ELR (cell line): ENCODE data around the gene TBL1X.

Experiments
- DNase-seq: peaks from one replicate; pipeline ENCODE4 v3.0.0-alpha.2; 2015; ENCODE audit warnings: low read depth

TBL1X gene

DNA sequence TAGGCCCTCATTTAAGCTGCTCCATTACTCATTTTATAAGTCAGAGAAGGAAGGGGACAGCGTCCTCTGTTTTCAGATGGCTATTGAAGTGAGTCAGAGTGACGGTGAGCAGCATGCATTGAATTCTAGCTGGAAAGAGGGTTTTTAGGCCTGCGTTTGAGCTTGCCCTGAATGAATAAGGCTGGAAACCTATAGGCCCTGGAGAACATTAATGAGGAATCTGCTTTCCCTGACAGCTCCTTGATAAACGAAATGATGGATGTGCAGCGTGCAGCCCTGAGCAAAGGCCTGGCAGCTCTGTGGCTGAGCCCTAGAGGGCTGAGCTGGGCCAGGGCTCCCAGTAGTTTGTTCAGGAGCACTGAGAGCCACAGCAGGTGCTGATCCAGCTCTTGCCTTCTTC, 33.4 kb downstream of the TBL1X start:
- no peak for DNase-seq

DNA sequence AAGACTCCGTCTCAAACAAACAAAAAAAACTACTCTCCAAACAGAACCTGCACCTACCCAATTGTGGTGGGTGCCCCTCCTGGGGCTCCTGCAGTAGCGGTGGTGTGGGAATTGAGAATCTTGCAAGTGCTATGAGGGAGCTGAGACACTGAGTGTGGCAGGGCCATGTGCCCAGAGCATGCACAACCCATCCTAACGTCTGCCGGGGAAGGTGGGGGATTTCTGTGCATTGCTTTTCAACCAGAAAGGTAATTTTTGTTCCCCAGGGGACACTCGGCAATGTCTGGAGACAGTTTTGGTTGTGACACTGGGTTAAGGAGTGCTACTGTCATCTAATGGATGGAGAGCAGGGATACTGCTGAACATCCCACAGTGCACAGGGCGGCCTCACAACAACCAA, 35.7 kb downstream of the TBL1X start:
- no peak for DNase-seq

DNA sequence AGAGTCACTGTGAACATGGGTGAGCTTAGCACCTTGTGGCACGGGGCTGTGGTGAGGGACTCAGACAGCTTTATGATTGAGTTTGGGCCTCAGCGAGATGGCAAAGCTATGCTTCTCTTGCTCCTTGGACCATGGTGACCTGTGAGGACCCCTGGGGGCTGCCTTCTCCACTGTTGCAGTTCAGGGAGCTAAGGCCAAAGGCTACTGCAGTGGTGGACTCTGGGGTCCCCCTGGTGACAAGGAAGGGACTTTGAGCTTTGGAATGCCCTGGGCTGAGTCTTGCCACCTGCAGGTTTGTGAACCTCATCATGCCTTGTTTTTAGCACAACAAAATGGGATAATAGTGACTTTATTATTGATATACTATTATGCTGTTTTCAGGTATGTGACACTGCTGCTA, 36.5 kb downstream of the TBL1X start:
- no peak for DNase-seq

DNA sequence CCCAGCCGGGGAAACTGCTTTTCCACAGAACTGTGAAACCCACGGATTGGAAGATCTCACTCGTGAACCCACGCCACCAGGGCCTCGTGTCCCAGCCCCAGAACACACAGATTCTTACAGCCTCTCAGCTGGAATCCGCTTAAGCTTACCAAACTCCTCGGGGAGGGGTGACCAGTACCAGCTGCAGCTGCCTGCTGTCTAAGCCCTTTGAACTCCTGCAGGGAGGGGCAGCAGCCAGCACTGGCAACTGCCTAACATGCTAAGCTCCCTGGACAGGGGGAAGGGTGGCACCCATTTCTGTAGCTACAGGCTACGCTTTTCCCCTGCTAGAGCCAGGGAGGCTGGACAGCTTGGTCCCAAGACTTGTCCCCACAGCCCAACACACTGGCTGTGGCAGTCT, 38.4 kb downstream of the TBL1X start:
- no peak for DNase-seq

DNA sequence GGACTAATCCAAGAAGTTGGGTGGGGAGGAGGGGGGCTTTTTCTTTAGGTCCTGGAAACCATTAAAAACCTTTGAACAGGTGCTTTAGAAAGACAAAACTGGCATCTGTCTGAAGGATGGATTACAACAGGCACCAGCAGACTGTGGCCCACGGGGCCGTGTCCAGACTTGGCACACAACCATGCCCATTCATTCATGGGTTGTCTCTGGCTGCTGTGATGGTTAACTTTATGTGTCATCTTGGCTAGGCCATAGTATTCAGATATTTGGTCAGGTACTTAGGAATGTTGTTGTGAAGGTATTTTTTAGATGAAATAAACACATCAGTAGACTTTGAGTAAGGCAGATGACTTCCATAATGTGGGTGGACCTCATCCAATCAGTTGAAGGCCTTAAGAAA, 45.5 kb downstream of the TBL1X start:
- no peak for DNase-seq

DNA sequence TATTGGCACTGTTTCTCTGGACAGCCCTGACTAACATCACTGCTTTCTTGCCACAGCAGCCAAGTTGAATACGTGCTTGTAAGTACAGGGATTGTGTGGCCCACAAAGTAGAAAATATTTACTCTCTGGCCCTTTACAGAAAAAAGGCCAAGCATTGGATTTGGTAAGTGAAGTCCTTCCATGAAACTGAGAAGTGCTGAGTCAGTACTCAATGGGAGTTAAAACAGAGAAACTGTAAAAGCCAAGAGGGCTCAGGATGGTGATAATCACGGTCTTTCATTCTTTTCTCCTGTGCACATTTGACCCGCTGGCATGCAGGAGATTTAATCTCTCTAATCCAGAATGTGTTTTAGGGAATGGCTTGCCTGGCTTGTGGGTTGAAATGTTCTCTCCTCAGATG, 46.1 kb downstream of the TBL1X start:
- DNase-seq = no peak

DNA sequence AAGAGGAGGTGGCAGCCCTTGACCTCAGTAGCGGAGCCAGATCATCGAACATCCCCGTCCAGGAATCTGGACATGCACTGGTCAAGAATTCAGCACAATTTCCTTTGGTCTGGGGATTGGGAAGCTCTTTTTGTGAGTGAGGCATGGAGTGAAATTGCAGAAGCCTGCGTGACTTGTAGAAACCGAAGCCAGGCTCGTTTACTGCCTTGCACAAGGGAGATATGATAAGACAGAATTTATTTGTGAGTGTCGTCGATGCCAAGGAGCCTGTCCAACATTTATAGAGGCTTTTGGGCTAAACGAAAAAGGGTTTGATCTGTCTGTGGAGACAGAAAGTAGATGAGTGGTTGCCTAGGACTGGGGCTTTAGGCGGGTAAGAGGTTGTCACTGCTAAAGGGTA, 50.6 kb downstream of the TBL1X start:
- no peak for DNase-seq

DNA sequence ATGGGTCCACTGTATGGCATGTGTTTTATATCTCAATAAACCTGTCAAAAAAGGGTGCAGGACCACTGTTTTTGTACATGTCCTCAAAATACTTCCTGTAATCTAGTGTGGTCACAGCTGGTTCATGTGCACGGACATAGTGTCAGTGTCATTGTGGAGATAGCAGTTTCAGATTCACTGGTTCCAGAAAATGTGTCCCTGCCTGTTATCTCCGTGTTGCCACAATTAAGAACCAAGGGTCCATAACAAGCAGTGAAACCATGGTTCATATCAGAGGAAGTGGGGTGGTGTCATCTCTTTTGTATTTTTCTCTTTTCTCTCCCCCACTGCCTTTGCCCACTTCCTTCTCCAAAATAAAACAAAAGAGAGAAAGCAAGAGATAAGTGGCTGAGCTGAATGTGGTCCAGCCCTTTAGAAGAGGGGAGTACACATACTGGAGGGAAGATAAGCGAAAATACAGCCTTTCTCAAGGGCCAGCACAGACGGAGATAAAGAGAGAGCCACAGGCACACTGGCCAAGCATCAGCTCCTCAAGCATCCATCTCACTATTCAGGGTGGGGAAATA, 51.2 kb downstream of the TBL1X start:
- DNase-seq = no peak

DNA sequence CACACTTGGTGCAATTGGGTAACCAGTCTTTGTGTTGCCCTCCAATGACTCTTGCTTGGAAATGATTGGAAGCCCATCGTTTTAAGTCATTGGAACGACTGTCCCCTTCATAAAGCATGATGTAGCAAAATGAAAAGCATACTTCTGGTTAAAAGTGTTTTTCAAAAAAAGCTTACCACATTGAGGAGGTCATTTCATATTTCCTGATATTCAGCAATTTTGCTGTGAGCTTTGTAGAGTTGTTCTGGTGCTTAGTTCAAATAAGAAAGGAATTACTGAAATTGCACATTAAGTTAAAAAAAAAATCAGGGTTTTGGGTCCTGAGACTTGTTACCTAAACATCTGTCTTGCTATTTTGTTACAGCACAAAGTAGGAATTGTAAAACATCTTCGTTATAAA, 51.8 kb downstream of the TBL1X start:
- DNase-seq = no peak

DNA sequence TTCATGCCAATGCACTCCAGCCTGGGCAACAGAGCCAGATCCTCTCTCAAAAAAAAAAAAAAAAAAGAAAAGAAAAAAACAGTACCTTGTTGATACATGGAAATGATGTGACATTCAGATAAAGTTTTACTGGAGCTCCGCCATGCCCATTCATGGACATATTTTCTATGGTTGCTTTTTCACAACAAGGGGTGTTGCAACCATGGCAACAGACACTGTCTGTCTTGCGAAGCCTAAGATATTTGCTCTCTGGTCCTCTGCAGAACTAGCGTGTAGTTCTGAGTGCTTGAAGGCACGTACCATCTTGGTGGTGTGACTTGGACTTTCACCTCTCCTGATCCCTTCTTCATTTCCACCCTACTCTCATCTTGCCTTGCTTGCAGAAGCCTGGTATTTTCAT, 53.2 kb downstream of the TBL1X start:
- DNase-seq = no peak

DNA sequence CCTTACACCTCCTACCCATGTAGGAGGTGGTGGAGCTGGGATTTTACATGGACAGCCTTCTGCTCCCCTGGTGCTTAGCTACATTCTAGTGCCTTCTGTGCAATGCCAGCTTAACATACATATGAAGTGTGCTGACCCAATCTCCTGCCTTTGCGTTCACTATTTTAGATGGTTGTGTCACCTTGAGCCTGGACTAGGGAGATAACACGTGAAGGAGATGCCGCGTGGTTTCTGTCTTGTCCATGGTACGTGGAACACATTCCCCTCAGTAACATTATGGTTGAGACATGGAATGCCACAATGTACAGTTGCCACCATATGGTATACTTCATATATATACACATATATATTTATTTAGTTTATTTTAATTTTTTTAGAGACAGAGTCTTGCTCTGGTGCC, 54.0 kb downstream of the TBL1X start:
- DNase-seq = no peak

DNA sequence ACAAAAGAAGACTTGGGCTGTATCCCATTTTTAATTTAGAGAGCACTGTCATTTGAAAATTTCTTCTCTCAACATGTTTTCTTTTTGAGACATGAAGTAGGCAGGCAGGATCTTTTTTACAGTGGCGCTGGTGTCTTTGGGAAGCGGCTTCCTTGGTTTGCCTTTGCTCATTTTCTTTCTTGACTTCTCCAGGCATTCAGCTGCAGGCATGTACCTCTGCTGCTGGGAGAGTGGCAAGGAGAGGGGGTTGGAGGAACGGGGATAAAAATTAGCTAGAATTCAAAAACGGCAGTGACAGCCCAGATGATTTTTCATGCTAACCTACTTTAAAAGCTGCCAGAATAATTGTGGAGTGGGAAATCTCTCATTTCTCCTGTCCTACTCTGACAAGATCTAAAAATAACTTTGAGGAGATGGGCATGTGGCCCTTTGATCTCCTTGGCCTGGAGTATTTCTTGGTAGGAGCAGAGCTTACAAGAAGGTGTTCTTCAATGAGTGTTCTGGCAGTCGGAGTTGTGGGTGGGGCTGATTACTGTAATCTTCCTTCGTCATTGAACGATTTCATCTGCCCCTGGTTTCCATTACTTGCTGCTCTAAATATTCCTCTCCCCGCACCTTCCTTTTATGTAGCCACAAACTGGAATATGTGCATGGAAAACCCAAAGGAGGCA, 54.8 kb downstream of the TBL1X start:
- no peak for DNase-seq

DNA sequence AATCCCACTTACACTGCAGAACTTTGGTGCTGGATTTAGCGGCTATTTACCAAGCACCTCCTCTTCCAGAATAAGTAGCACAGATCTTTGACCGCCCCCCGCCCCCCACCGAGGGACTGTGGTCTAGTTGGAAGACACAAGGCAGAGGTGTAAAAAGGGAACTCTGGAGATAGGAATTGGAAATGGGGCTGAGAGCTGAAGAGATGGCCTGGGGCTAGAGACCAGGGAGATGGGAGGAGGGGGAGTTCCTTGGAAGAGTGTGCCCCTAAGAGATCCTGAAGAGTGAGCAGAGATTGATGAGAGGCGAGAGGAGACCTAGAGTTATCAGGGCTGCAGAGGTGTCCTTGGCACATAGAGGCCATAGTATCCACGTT, 55.3 kb downstream of the TBL1X start:
- DNase-seq = no peak

DNA sequence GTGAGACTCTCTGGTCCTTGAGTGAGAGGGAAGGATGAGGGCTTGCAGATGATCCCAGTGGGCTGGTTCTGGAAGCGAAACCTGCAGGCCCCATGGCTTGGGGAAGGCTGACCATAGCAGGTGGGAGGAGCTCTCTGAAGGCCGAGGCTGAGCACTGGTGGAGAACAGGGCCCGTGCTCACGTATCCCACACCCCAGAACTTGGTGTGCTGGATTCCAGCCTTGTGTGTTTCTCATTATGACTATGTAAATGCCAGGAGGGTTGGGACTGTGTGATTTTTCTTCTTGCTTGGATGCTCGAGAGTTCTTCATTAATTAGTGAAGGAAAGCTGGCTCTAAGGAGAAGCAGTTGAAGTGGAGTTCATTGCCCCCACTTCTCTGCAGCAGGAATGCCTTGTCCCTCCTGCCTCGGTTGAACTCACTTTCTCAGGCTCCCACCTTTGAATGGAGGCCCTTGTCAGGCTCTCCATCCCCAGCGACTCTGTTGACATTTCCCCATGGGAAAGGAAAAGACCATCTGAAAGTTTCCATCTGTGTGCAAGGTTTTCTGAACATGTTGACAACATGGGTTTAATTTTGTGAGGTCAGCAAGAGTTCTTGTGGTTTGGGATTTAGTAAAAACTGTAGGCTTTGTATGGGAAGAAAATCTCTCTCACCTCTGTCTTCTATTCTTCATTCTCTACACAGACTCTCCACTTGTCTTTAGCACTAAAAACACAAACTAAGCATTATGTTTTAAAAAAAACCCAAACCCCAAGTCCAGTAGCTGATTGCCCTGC, 57.7 kb downstream of the TBL1X start:
- DNase-seq = no peak

DNA sequence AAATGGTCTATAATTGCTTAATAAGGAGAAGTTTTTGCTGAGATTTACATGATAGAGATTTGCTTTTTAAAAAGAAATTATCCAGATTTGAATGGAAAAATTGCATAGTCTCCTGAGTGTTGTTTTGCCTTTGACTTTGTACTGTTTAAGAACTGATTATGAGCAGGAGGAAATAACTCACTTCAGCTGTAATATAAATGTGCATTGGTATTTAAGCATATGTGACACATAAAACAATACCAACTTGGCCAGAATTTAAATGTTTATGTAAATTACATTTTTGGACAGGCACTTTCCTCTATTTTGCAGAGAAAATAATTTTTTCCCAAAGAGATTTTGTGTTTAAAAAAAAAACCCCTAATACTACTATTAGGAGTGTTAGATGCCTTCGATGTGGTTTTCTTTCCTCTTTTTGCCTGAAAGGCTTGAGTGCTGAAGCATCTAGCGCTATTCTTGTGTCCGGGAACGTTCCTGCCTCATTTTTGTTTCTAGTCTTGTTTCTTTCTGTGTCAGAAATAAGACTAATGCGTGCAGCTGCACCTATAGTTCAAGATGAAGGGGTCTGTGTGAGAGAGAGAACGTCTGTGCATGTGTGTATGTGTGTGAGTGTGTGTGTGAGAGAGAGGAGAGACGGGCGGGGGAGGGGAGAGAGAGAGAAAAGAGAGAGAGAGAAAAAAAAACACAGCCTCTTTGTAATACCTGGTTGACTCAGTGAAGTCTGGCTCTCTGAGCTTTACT, 60.8 kb downstream of the TBL1X start:
- no peak for DNase-seq

DNA sequence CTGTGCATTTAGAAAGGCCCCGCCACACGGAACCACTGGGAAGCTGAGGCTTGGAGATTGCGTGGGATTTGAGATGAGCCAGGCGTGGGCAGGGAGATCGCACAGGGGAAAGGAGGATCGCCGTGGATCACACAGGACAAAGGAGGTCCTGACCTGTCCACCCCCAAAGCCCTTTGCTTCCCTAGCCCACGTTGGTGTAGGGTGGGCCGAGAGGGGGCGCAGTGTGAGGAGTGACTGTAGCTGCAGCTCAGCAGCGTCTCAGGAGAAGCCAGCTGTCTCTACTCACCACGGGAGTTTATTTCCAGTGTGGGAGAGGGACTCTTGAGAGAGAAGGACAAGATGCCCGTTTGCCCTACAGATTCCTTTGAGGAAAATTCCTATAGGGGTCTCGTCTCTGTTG, 62.1 kb downstream of the TBL1X start:
- no peak for DNase-seq

DNA sequence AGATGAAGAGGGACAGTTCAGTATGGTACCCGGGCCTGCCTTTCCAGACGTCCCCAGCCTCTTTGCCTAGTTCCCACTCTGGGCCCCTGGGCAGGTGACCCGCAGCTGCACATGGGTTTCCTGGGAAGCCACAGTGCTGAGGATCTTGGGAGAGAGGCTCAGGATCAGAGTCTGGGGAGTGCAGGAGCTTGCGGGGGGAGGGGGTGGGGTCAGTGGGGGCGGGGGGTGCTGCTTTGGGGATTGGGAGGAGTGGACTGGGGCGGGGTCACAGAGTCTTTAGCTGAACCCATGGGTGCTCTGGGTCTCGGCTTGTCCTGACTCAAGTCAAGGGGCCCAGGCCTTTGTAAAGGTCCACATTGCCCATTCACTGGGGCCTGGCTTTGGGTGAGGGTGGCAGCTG, 63.6 kb downstream of the TBL1X start:
- no peak for DNase-seq

DNA sequence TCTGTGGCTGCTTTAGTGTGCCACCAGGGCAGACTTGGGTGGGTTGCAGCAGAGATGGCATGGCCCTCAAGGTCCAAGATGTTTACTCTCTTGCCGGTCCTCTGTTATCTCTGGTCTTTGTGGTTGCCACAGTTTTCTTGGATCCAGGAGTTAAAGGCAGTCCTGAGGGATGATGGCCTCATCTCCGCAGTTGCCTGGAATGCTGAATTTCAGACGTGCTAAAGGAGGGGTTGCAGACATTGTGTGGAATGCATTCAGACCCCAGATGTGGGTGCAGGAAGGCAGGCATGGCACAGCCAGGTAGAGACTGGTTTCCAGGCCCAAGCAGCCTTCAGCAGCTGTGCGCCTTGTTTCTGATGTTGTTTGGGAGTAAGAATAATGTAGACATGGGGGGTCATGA, 64.4 kb downstream of the TBL1X start:
- DNase-seq = no peak

DNA sequence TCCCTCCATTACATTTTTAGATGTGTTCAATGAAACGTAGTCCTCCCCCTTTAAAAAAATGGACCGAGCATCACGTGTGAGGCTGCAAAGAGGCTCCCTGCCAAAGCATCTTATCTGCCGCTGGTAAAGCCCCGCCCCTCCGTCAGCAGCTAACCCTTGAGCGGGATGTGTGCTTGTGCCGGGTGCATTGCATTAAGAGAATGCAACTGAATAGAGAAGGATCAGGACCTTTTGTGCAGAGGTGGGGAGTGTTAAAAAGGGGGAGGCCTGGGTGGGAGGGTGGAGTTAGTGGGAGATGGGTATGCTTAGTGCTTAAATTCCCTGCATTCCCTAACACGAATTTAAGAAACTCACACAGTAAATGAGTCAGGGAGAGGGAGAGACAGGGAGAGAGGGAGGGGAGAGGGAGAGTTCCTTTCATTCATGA, 66.0 kb downstream of the TBL1X start:
- DNase-seq = peak; percentile 84

DNA sequence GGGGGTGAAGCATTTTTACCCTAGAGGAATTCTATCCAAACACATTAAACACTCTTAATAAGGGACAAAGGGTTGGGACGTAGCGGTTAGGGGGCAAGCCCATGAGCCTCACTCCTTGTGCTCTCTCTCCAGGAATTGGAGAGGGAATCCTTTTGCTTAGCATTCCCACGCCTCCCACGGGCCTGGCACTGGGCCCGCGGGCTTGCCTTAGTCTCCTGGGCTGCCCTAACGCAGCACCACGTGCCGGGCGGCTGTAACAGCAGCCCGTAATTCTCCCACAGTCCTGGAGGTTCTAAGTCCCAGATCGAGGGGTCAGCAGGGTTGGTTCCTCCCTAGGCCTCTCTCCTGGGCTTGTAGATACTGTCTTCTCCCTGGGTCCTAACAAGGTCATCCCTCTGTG, 67.5 kb downstream of the TBL1X start:
- no peak for DNase-seq

DNA sequence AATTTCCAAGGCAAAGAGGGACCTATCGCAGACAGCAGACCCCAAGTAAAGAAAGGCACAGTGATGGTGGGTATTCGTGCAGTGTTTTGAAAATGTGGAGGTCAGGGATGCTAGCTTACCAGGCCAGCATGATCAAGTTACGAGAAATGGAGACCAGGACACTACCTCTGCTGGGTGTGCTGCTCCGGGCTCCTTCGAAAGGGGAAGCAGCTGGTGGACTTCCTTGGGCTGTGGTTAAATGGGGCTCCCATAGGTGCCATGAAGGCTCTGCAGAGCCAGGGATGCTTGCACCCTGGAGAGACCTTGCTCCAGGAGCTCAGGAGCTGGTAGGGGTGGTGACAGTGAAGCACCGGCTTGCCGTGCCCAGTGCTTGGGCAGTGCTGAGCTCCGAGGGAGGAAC, 68.8 kb downstream of the TBL1X start:
- no peak for DNase-seq

DNA sequence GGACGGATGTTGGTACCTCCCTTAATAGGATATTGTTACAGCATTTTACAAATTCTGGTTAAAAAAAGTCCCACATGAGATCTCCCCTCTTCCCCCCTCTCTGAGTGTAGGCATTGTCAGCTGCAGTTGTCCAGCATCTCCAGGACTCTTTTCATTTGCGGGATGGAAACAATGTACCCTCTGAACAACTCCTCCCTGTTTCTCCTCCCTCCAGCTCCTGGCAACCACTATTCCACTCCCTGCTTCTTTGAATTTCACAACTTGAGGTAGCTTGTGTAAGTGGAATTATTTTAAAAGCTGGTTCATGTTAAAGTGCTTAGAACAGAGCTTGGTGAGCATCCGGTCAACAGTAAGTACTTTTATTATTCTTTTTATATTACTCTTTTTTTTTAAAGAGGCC, 69.8 kb downstream of the TBL1X start:
- DNase-seq = no peak

DNA sequence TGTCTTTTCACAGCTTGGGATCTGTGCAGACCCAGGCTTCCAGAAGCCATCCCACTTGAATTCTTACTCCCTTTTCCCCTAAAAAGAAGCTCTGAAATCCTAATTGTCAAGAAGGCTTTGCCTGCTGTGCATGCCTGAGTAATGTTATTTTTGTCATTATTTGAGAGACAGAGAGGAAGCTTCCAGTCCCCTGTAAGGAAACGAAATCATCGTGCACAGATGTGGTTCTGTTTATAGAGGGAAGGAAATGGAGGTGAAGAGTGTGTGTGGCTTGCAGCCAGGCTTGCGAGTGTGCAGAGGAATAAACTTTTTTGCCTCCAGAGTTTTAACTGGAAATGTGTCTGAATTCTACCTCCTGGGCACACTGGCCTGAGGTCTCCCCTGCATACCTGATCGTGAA, 70.2 kb downstream of the TBL1X start:
- DNase-seq = no peak
